Cardiac fibroblast (primary cell): ENCODE measurements around the gene FNIP1.
"Not testable (repeated sequence)": the region's sequence is repeated elsewhere in the genome, so short reads cannot be mapped to it uniquely, and the experiment has no call there.

Experiments
- DNase-seq, 2 donors: peaks; one replicate each; pipeline versions ENCODE4 v3.0.0 to v3.0.0-alpha.2; 2010; ENCODE audit warnings: low read depth in 2 of 2
- H3K4me3 ChIP-seq, 2 donors: replicated peaks in 1 of 2; 1 replicate in 1 of 2; 2 replicates in 1 of 2; pipeline ENCODE4 v1.5.1; 2011; ENCODE audit warnings: low read depth in 2 of 2, low read length in 2 of 2, mild to moderate bottlenecking in 2 of 2, moderate library complexity in 1 of 2
- CTCF ChIP-seq: IDR thresholded peaks from one replicate; pipeline ENCODE4 v1.5.1; 2011; ENCODE audit warnings: low read depth, mild to moderate bottlenecking, low read length, inconsistent platforms

Gene FNIP1

GRCh38 chr5:131786900-131787692 is 9.7 kb downstream of the FNIP1 start:
- no peak for DNase-seq
- no peak overlapping the region for H3K4me3 ChIP-seq
- no peak for TF ChIP-seq CTCF

GRCh38 chr5:131786036-131786435 is 10.8 kb downstream of the FNIP1 start:
- DNase-seq: no peak
- no peak for TF ChIP-seq CTCF
- H3K4me3 ChIP-seq: no peak overlapping the region

GRCh38 chr5:131783874-131784273 is 12.9 kb downstream of the FNIP1 start:
- DNase-seq: no peak
- no peak overlapping the region for H3K4me3 ChIP-seq
- TF ChIP-seq CTCF: no peak

- no peak for TF ChIP-seq CTCF
- H3K4me3 ChIP-seq: no peak overlapping the region
- no peak for DNase-seq
Measured at GRCh38 chr5:131783357-131783756, 13.5 kb downstream of the FNIP1 start.

GRCh38 chr5:131782717-131783116 is 14.1 kb downstream of the FNIP1 start:
- no peak overlapping the region for H3K4me3 ChIP-seq
- DNase-seq: no peak
- no peak for TF ChIP-seq CTCF

- not testable (repeated sequence) for DNase-seq, H3K4me3 ChIP-seq
Measured at GRCh38 chr5:131778141-131778540, 18.7 kb downstream of the FNIP1 start.

GRCh38 chr5:131776450-131776849 is 20.4 kb downstream of the FNIP1 start:
- H3K4me3 ChIP-seq: no peak overlapping the region
- TF ChIP-seq CTCF: no peak
- peak in 1 of 2 donors; percentile 43 for DNase-seq
